AG04449 (cell line): ENCODE results near the gene PADI3.

Source experiments
- CTCF ChIA-PET: fragments of 350-600 bp; formaldehyde crosslinking; extraction: SDS; loops from one replicate; lab custom pipeline; 2021; ENCODE audit warnings: antibody characterized with exemption; lab: Yijun Ruan, JAX
- POLR2A ChIA-PET: fragments of 400-600, 350-600 bp; formaldehyde crosslinking; extraction: SDS; loops from one replicate; lab custom pipeline; 2020; ENCODE audit warnings: antibody characterized with exemption, inconsistent platforms; lab: Yijun Ruan, JAX
- DNase-seq: peaks from one replicate; pipeline ENCODE4 v3.0.0-alpha.2; 2010; ENCODE audit warnings: low read depth, low spot score
- H3K4me3 ChIP-seq: 2 replicates; pipeline ENCODE4 v1.5.1; 2011; ENCODE audit warnings: low read depth, mild to moderate bottlenecking, control low read depth, low read length
- TF ChIP-seq, protein P1 (sequence below): IDR thresholded peaks from one replicate; pipeline ENCODE4 v1.5.1; 2011; ENCODE audit warnings: mild to moderate bottlenecking, moderate library complexity, low read length, control low read depth, inconsistent platforms; ENCODE audit not compliant: insufficient read depth; ENCODE audit errors: missing control alignments

The PADI3 gene

DNA sequence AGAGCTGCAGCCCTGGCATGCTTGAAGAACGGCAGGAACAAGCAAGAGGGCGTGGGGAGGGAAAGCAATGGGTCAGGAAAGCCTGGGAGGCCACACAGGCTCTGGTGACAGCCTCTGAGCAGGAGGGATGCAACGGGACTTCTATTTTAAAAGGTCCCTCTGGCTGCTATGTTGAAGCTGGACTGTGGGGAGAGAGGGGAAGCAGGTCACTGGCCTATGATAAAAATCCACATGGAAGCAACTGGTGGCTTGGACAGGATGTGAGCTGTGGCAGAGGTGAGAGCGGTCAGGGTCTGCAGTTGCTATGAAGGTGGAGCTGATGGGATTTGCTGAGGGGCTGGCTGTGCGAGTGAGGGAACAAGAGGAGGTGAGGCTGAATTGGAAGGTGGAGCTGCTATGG is 32.8 kb upstream of the PADI3 start:
- TF ChIP-seq, protein P1, sequence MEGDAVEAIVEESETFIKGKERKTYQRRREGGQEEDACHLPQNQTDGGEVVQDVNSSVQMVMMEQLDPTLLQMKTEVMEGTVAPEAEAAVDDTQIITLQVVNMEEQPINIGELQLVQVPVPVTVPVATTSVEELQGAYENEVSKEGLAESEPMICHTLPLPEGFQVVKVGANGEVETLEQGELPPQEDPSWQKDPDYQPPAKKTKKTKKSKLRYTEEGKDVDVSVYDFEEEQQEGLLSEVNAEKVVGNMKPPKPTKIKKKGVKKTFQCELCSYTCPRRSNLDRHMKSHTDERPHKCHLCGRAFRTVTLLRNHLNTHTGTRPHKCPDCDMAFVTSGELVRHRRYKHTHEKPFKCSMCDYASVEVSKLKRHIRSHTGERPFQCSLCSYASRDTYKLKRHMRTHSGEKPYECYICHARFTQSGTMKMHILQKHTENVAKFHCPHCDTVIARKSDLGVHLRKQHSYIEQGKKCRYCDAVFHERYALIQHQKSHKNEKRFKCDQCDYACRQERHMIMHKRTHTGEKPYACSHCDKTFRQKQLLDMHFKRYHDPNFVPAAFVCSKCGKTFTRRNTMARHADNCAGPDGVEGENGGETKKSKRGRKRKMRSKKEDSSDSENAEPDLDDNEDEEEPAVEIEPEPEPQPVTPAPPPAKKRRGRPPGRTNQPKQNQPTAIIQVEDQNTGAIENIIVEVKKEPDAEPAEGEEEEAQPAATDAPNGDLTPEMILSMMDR, result no peak
- CTCF ChIA-PET, result interaction anchor here (0.7 to 2.8 kb wide), 5 partner anchors 9 to 90 kb away, joined by 3 to 7 read pairs (median 3); no protein-coding TSS in a partner anchor
- no peak for DNase-seq
- H3K4me3 ChIP-seq, result no peak overlapping the region
- POLR2A ChIA-PET, result interaction anchor here (0.8 to 1.5 kb wide), 2 partner anchors 9 to 10 kb away, joined by 3 to 4 read pairs; no protein-coding TSS in a partner anchor

DNA sequence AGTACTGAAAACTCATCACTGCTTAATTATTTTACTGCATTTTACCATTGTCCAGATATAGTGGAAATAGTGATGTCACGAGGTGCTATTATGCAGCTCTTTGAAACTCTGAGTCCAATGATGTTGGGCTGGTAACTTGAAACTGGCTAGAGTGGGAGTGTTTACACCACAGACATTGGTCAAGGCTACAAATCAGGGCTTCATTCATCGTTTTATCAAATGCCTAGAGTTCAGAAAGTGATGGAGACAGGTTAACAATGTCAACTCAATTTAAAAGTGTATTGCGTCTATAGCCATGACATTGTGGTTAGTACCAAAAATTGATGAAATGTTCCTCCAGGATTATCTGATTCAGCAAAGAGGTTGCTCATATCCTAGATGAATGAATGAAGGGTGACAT is 31.3 kb upstream of the PADI3 start:
- POLR2A ChIA-PET, result no interaction called here

DNA sequence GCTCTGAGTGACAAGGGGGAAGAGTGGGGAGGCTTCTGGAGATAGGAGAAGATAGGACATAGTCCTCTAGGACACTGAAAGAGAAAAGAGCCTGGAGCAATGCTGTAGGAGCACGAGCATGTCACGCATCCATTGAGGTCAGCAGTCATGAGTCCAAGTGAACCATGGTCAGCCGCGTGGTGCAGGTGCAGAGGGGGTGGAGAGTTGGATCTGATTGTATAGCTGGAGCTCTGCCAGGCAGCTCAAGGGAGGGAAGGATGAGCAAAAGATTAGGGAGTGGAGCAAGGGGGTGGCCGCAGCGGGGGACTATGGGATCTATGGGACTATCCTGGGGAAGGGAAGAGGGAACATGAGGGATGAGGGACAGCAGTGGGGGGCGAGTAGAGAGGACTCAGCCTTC is 30.0 kb upstream of the PADI3 start:
- no peak for DNase-seq
- ChIA-PET CTCF (no interaction called here), POLR2A (no interaction called here)
- no peak overlapping the region for H3K4me3 ChIP-seq
- TF ChIP-seq, protein P1, result no peak

More for the DNA sequence above, 31.3 kb upstream of the PADI3 start:
- DNase-seq, result no peak
- no peak overlapping the region for H3K4me3 ChIP-seq
- CTCF ChIA-PET, result no interaction called here
- TF ChIP-seq, protein P1, result no peak

DNA sequence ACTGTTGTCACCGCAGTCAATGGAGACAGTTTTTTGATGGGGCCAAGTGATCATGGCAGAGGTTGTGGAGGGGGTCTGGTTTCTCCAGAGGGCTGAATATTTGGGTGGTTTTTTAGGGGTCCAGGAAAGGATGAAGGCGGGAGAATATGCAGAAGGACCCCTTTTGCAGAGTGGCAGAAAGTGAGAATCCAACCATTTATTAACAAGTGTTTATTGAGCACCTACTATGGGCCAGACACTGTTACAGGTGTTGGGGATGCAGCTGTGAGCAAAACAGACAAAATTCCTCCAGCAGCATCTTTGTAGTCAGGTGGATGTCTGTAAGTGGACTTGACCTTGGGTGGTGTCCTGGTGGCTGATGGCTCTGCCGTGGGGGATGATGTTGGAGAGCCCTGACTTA is 28.6 kb upstream of the PADI3 start:
- CTCF ChIA-PET, result interaction anchor here (1.3 kb wide), 1 partner anchor 20 kb away, joined by 3 read pairs; no protein-coding TSS in a partner anchor

DNA sequence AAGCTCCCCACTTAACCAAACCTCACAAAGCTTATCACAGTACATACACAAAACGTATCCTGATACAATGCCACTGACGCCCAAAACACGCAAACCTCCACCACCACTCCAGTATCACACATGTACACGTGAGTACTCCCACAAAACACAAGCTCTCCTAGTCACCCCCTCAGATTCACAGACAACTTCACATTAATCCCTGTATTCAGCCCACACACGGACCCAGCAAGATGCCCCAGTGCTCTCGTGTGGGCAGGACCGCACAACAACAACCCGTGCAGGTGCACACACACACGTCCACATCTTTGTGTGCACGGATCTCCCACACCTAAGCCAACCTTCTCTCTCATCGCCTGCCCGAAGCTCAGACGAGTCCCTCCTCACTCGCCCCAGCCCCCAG is 26.3 kb upstream of the PADI3 start:
- no peak overlapping the region for H3K4me3 ChIP-seq
- no peak for DNase-seq
- ChIA-PET POLR2A (interaction anchor here (2.1 kb wide), 1 partner anchor 11 kb away, joined by 5 read pairs; no protein-coding TSS in a partner anchor), CTCF (interaction anchor here (0.7 to 1.7 kb wide), 7 partner anchors 9 to 97 kb away, joined by 3 to 5 read pairs (median 4); partner anchors contain the start of gene PADI1)
- TF ChIP-seq, protein P1, result no peak

More for the DNA sequence above, 28.6 kb upstream of the PADI3 start:
- TF ChIP-seq, protein P1, result no peak
- POLR2A ChIA-PET, result no interaction called here
- H3K4me3 ChIP-seq, result no peak overlapping the region
- no peak for DNase-seq

DNA sequence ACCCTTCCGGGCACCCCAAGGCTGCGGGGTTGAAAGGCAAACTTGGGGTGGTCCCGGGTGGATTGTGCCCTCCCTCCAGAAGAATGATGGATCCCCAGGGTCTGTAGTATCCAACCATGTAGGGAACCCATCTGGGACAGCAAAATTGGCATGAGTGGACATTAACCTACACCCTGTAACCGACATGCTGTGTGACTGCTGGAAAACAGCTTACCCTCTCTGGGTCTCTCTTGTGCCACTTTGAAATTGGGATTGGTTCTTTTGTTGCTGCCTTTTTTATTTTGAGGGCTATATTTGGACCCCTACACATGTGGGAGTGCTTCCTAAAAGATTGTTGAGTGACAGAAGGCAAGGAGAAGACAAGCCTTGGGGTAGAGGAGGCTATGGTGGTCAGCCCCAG is 24.5 kb upstream of the PADI3 start:
- TF ChIP-seq, protein P1, result no peak
- ChIA-PET POLR2A (interaction anchor here (1.3 kb wide), 1 partner anchor 10 kb away, joined by 5 read pairs; no protein-coding TSS in a partner anchor), CTCF (interaction anchor here (0.9 to 3.7 kb wide), 4 partner anchors 8 to 99 kb away, joined by 4 to 21 read pairs (median 6); no protein-coding TSS in a partner anchor)
- H3K4me3 ChIP-seq, result no peak overlapping the region
- DNase-seq, result no peak
